ENCODE data around the gene CDCA4. TPM values are rescaled to one million over a fixed set of nuclear protein-coding genes. Genes with fewer than 3 reads are reported as not detected.

Gene CDCA4
- total RNA-seq, 1 donor from 2014 or later, result 47.7 TPM

- no peak overlapping the region for H3K4me3 Mint-ChIP-seq (ENCODE audit: low read depth)
- no peaks in the 10 kb centered on the region for H3K9me3 Mint-ChIP-seq
- intact Hi-C loops (cut with micrococcal nuclease), result no loop called here
- peaks cover 3% of the 10 kb centered on the region for H3K4me1 Mint-ChIP-seq (ENCODE audit: low read depth)
- no peak overlapping the region for H3K27ac Mint-ChIP-seq
- H3K27me3 Mint-ChIP-seq (ENCODE audit: low read depth), result no peaks in the 10 kb centered on the region
- peaks cover 25% of the 10 kb centered on the region for H3K36me3 Mint-ChIP-seq (ENCODE audit: low read depth)
- no peak for DNase-seq (ENCODE audit: low spot score)
Observed at GRCh38 chr14:104999361-104999760, 21.5 kb downstream of the CDCA4 start.

- no peak overlapping the region for H3K4me3 Mint-ChIP-seq (ENCODE audit: low read depth)
- H3K36me3 Mint-ChIP-seq (ENCODE audit: low read depth), result peaks cover 25% of the 10 kb centered on the region
- no peaks in the 10 kb centered on the region for H3K27me3 Mint-ChIP-seq (ENCODE audit: low read depth)
- H3K27ac Mint-ChIP-seq, result no peak overlapping the region
- intact Hi-C loops (cut with micrococcal nuclease), result no loop called here
- H3K4me1 Mint-ChIP-seq (ENCODE audit: low read depth), result peaks cover under 1% of the 10 kb centered on the region
- no peak for DNase-seq (ENCODE audit: low spot score)
- H3K9me3 Mint-ChIP-seq, result no peaks in the 10 kb centered on the region
Observed at GRCh38 chr14:104998801-104999200, 22.1 kb downstream of the CDCA4 start.

- Mint-ChIP-seq H3K9me3 (no peaks in the 10 kb centered on the region), H3K4me1 (ENCODE audit: low read depth) (no peaks in the 10 kb centered on the region), H3K4me3 (ENCODE audit: low read depth) (no peak overlapping the region), H3K36me3 (ENCODE audit: low read depth) (peaks cover 22% of the 10 kb centered on the region), H3K27me3 (ENCODE audit: low read depth) (no peaks in the 10 kb centered on the region), H3K27ac (no peak overlapping the region)
- no peak for DNase-seq (ENCODE audit: low spot score)
- intact Hi-C loops (cut with micrococcal nuclease), result no loop called here
Observed at GRCh38 chr14:104996483-104996882, 24.4 kb downstream of the CDCA4 start.

GRCh38 chr14:104996032-104996431, 24.9 kb downstream of the CDCA4 start:
- no peaks in the 10 kb centered on the region for H3K4me1 Mint-ChIP-seq (ENCODE audit: low read depth)
- no peak for DNase-seq (ENCODE audit: low spot score)
- no peak overlapping the region for H3K27ac Mint-ChIP-seq

GRCh38 chr14:104994978-104995377, 25.9 kb downstream of the CDCA4 start:
- Mint-ChIP-seq H3K36me3 (ENCODE audit: low read depth) (peaks cover 17% of the 10 kb centered on the region), H3K27me3 (ENCODE audit: low read depth) (no peaks in the 10 kb centered on the region)
- intact Hi-C loops (cut with micrococcal nuclease), result no loop called here

More at GRCh38 chr14:104996032-104996431, 24.9 kb downstream of the CDCA4 start:
- intact Hi-C loops (cut with micrococcal nuclease), result no loop called here
- no peaks in the 10 kb centered on the region for H3K27me3 Mint-ChIP-seq (ENCODE audit: low read depth)
- H3K4me3 Mint-ChIP-seq (ENCODE audit: low read depth), result no peak overlapping the region
- H3K36me3 Mint-ChIP-seq (ENCODE audit: low read depth), result peaks cover 22% of the 10 kb centered on the region
- H3K9me3 Mint-ChIP-seq, result no peaks in the 10 kb centered on the region

GRCh38 chr14:104993808-104994591, 26.9 kb downstream of the CDCA4 start:
- Mint-ChIP-seq H3K9me3 (no peaks in the 10 kb centered on the region), H3K27ac (no peak overlapping the region), H3K36me3 (ENCODE audit: low read depth) (peaks cover 12% of the 10 kb centered on the region)

More at GRCh38 chr14:104994978-104995377, 25.9 kb downstream of the CDCA4 start:
- Mint-ChIP-seq H3K4me3 (ENCODE audit: low read depth) (no peak overlapping the region), H3K27ac (no peak overlapping the region), H3K4me1 (ENCODE audit: low read depth) (no peaks in the 10 kb centered on the region), H3K9me3 (no peaks in the 10 kb centered on the region)
- DNase-seq (ENCODE audit: low spot score), result no peak

GRCh38 chr14:104993306-104993705, 27.6 kb downstream of the CDCA4 start:
- H3K27me3 Mint-ChIP-seq (ENCODE audit: low read depth), result no peaks in the 10 kb centered on the region

More at GRCh38 chr14:104993808-104994591, 26.9 kb downstream of the CDCA4 start:
- no peak for DNase-seq (ENCODE audit: low spot score)
- H3K4me3 Mint-ChIP-seq (ENCODE audit: low read depth), result no peak overlapping the region
- intact Hi-C loops (cut with micrococcal nuclease), result no loop called here
- no peaks in the 10 kb centered on the region for H3K27me3 Mint-ChIP-seq (ENCODE audit: low read depth)
- no peaks in the 10 kb centered on the region for H3K4me1 Mint-ChIP-seq (ENCODE audit: low read depth)

GRCh38 chr14:104992501-104992900, 28.4 kb downstream of the CDCA4 start:
- Mint-ChIP-seq H3K4me3 (ENCODE audit: low read depth) (no peak overlapping the region), H3K9me3 (no peaks in the 10 kb centered on the region), H3K4me1 (ENCODE audit: low read depth) (no peaks in the 10 kb centered on the region), H3K27ac (no peak overlapping the region), H3K36me3 (ENCODE audit: low read depth) (peaks cover 8% of the 10 kb centered on the region), H3K27me3 (ENCODE audit: low read depth) (no peaks in the 10 kb centered on the region)
- no peak for DNase-seq (ENCODE audit: low spot score)
- intact Hi-C loops (cut with micrococcal nuclease), result no loop called here

More at GRCh38 chr14:104993306-104993705, 27.6 kb downstream of the CDCA4 start:
- intact Hi-C loops (cut with micrococcal nuclease), result no loop called here
- DNase-seq (ENCODE audit: low spot score), result no peak
- no peaks in the 10 kb centered on the region for H3K4me1 Mint-ChIP-seq (ENCODE audit: low read depth)
- no peak overlapping the region for H3K4me3 Mint-ChIP-seq (ENCODE audit: low read depth)
- peaks cover 8% of the 10 kb centered on the region for H3K36me3 Mint-ChIP-seq (ENCODE audit: low read depth)
- no peaks in the 10 kb centered on the region for H3K9me3 Mint-ChIP-seq
- no peak overlapping the region for H3K27ac Mint-ChIP-seq

- peaks cover 3% of the 10 kb centered on the region for H3K27me3 Mint-ChIP-seq (ENCODE audit: low read depth)
- intact Hi-C loops (cut with micrococcal nuclease), result no loop called here
- H3K36me3 Mint-ChIP-seq (ENCODE audit: low read depth), result peaks cover 3% of the 10 kb centered on the region
- H3K9me3 Mint-ChIP-seq, result no peaks in the 10 kb centered on the region
- H3K4me1 Mint-ChIP-seq (ENCODE audit: low read depth), result peaks cover 2% of the 10 kb centered on the region
- no peak overlapping the region for H3K4me3 Mint-ChIP-seq (ENCODE audit: low read depth)
- no peak for DNase-seq (ENCODE audit: low spot score)
- no peak overlapping the region for H3K27ac Mint-ChIP-seq
Observed at GRCh38 chr14:104991896-104992230, 29.0 kb downstream of the CDCA4 start.

- intact Hi-C loops (cut with micrococcal nuclease), result no loop called here
- H3K36me3 Mint-ChIP-seq (ENCODE audit: low read depth), result peaks cover 3% of the 10 kb centered on the region
- no peak for DNase-seq (ENCODE audit: low spot score)
- no peak overlapping the region for H3K27ac Mint-ChIP-seq
- no peak overlapping the region for H3K4me3 Mint-ChIP-seq (ENCODE audit: low read depth)
- peaks cover 4% of the 10 kb centered on the region for H3K4me1 Mint-ChIP-seq (ENCODE audit: low read depth)
- no peaks in the 10 kb centered on the region for H3K9me3 Mint-ChIP-seq
- peaks cover 3% of the 10 kb centered on the region for H3K27me3 Mint-ChIP-seq (ENCODE audit: low read depth)
Observed at GRCh38 chr14:104989951-104990303, 31.0 kb downstream of the CDCA4 start.

GRCh38 chr14:104989236-104989950, 31.5 kb downstream of the CDCA4 start:
- no peak for DNase-seq (ENCODE audit: low spot score)
- H3K9me3 Mint-ChIP-seq, result no peaks in the 10 kb centered on the region
- peaks cover 4% of the 10 kb centered on the region for H3K4me1 Mint-ChIP-seq (ENCODE audit: low read depth)
- H3K4me3 Mint-ChIP-seq (ENCODE audit: low read depth), result no peak overlapping the region
- H3K27me3 Mint-ChIP-seq (ENCODE audit: low read depth), result peaks cover 3% of the 10 kb centered on the region
- no peaks in the 10 kb centered on the region for H3K36me3 Mint-ChIP-seq (ENCODE audit: low read depth)
- H3K27ac Mint-ChIP-seq, result no peak overlapping the region
- intact Hi-C loops (cut with micrococcal nuclease), result no loop called here

- no peak for DNase-seq (ENCODE audit: low spot score)
- Mint-ChIP-seq H3K9me3 (no peaks in the 10 kb centered on the region), H3K36me3 (ENCODE audit: low read depth) (no peaks in the 10 kb centered on the region), H3K27me3 (ENCODE audit: low read depth) (peaks cover 3% of the 10 kb centered on the region), H3K4me3 (ENCODE audit: low read depth) (peak overlapping the region; percentile 61), H3K27ac (no peak overlapping the region), H3K4me1 (ENCODE audit: low read depth) (peaks cover 4% of the 10 kb centered on the region)
- intact Hi-C loops (cut with micrococcal nuclease), result no loop called here
Observed at GRCh38 chr14:104986487-104987164, 34.3 kb downstream of the CDCA4 start.
